Calu3 (cell line): ENCODE measurements around the gene SLC25A39. TPM values are rescaled to one million over a fixed set of nuclear protein-coding genes. Genes with fewer than 3 reads are reported as not detected.

Experiments used
- BruUV-seq: library from RNA; stranded (reverse); fragments of 400-500 nt; replicated peaks from 2 replicates; lab custom pipeline; 2021; lab: Mats Ljungman, UMichigan
- CTCF ChIA-PET: fragments of 300-600 bp; sonication (Branson Sonifier 250); formaldehyde crosslinking; loops from one replicate; lab custom pipeline; 2022; ENCODE audit warnings: antibody characterized with exemption; lab: Charles Lee
- DNase-seq: peaks from one replicate; pipeline ENCODE4 v3.0.0; 2022
- H3K27ac Mint-ChIP-seq: one replicate; pipeline ENCODE4 v1.8.0; 2022; ENCODE audit warnings: mixed read lengths; ENCODE audit not compliant: unreplicated experiment
- H3K27me3 Mint-ChIP-seq: one replicate; pipeline ENCODE4 v1.8.0; 2022; ENCODE audit warnings: mixed read lengths; ENCODE audit not compliant: unreplicated experiment
- H3K36me3 Mint-ChIP-seq: one replicate; pipeline ENCODE4 v1.8.0; 2022; ENCODE audit warnings: mild to moderate bottlenecking, moderate library complexity, mixed read lengths; ENCODE audit not compliant: insufficient read depth, unreplicated experiment
- H3K4me1 Mint-ChIP-seq: one replicate; pipeline ENCODE4 v1.8.0; 2022; ENCODE audit warnings: mild to moderate bottlenecking, low read depth, mixed read lengths; ENCODE audit not compliant: unreplicated experiment
- H3K4me3 Mint-ChIP-seq: one replicate; pipeline ENCODE4 v1.8.0; 2022; ENCODE audit warnings: mild to moderate bottlenecking, low read depth, moderate library complexity, mixed read lengths; ENCODE audit not compliant: unreplicated experiment
- H3K9me3 Mint-ChIP-seq: one replicate; pipeline ENCODE4 v1.8.0; 2022; ENCODE audit warnings: low read depth, mixed read lengths; ENCODE audit not compliant: unreplicated experiment
- CTCF ChIP-seq: fragments of 200-600 bp; IDR thresholded peaks from one replicate; pipeline ENCODE4 v1.8.0; 2022; ENCODE audit warnings: antibody characterized with exemption; ENCODE audit not compliant: unreplicated experiment
- intact Hi-C: fragments of 100-400 bp; cut with micrococcal nuclease; formaldehyde crosslinking; loops from one replicate; pipeline ENCODE4 v1.10.0; 2022; ENCODE audit not compliant: unreplicated experiment
- total RNA-seq: library from RNA; stranded (reverse); gene quantifications from 2 replicates; pipeline ENCODE4 v1.2.3, GENCODE V29; 2022

SLC25A39 gene
- total RNA-seq, 1 experiment from 2014 or later: 271 TPM

GRCh38 chr17:44287651-44288050, 37.0 kb downstream of the SLC25A39 start:
- H3K27me3 Mint-ChIP-seq: peaks cover 45% of the 10 kb centered on the region
- no peak for DNase-seq
- H3K9me3 Mint-ChIP-seq: no peaks in the 10 kb centered on the region
- BruUV-seq: no TSS peak
- CTCF ChIA-PET: no interaction called here
- intact Hi-C loops: no loop called here
- no peak overlapping the region for H3K27ac Mint-ChIP-seq
- no peaks in the 10 kb centered on the region for H3K4me1 Mint-ChIP-seq
- no peaks in the 10 kb centered on the region for H3K36me3 Mint-ChIP-seq
- no peak for TF ChIP-seq CTCF
- H3K4me3 Mint-ChIP-seq: no peak overlapping the region

DNA sequence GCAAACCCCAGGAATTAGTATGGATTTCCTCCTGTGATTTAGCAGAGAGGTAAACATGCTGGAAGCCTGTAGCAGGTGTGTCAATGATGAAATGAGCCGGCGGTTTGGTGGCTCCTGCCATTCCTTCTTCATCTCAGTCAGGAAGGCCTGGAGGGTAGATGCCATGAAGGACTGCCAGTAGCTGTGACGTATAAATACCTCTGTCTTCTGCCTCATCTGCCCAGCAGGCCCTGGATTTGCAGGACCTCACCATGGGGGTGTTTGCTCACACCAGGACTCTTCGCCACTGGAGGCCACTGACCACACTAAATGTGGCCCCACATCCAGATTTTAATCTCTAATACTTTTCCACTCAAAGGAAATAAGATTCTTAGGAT, 40.6 kb downstream of the SLC25A39 start:
- BruUV-seq: no TSS peak
- TF ChIP-seq CTCF: no peak
- intact Hi-C loops: no loop called here
- no peaks in the 10 kb centered on the region for H3K9me3 Mint-ChIP-seq
- DNase-seq: no peak
- peaks cover 17% of the 10 kb centered on the region for H3K4me1 Mint-ChIP-seq
- H3K36me3 Mint-ChIP-seq: no peaks in the 10 kb centered on the region
- CTCF ChIA-PET: interaction anchor here (0.6 kb wide), 1 partner anchor 1950 kb away, joined by 3 read pairs; no protein-coding TSS in a partner anchor
- peaks cover 18% of the 10 kb centered on the region for H3K27me3 Mint-ChIP-seq
- no peak overlapping the region for H3K27ac Mint-ChIP-seq
- H3K4me3 Mint-ChIP-seq: no peak overlapping the region

- Mint-ChIP-seq H3K9me3 (no peaks in the 10 kb centered on the region), H3K4me3 (no peak overlapping the region), H3K27ac (no peak overlapping the region), H3K36me3 (no peaks in the 10 kb centered on the region), H3K27me3 (peaks cover 13% of the 10 kb centered on the region), H3K4me1 (peaks cover 17% of the 10 kb centered on the region)
- no peak for DNase-seq
- CTCF ChIA-PET: interaction anchor here (0.7 kb wide), 1 partner anchor 26 kb away, joined by 3 read pairs; no protein-coding TSS in a partner anchor
- BruUV-seq: no TSS peak
- intact Hi-C loops: no loop called here
- no peak for TF ChIP-seq CTCF
Observed at GRCh38 chr17:44283344-44284023, 41.1 kb downstream of the SLC25A39 start.

DNA sequence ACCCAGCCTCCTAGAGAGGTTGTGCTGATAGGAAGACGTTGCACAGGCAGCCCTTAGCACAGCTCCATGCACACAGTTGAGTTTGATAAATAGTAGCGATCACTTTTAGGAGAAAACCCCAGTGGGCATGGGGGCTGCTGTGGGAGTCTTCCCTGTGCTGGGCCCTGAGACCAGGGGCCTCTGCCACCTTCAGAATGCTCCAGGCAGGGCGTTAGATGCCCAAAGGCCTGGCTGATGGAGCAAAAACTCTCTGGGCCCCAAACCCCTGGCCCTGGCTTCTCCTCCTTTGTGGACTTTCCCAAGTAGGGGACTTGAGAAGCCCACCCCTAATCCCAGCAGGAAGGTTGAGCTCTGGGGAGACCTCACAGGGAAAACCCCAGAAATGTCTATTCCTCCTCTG, 42.4 kb downstream of the SLC25A39 start:
- intact Hi-C loops: no loop called here
- CTCF ChIA-PET: interaction anchor here (0.7 to 0.9 kb wide), 2 partner anchors 14 to 20 kb away, joined by 3 to 5 read pairs; no protein-coding TSS in a partner anchor
- no peak for DNase-seq

More for the DNA sequence above, 42.4 kb downstream of the SLC25A39 start:
- Mint-ChIP-seq H3K9me3 (no peaks in the 10 kb centered on the region), H3K27ac (no peak overlapping the region), H3K4me1 (peaks cover 17% of the 10 kb centered on the region), H3K36me3 (no peaks in the 10 kb centered on the region), H3K27me3 (peaks cover under 1% of the 10 kb centered on the region), H3K4me3 (no peak overlapping the region)
- TF ChIP-seq CTCF: no peak
- BruUV-seq: no TSS peak
